Activated B cell treated with CpG ODN at 0.5 μM for 24 hours (primary cell): ENCODE measurements around the gene TMEM132D. TPM values are rescaled to one million over a fixed set of nuclear protein-coding genes. Genes with fewer than 3 reads are reported as not detected.
"Not testable (repeated sequence)": the region's sequence is repeated elsewhere in the genome, so short reads cannot be mapped to it uniquely, and the experiment has no call there.

Experiments
- ATAC-seq: fragments of 200-7000 bp; cut with Tn5 transposase; one replicate; pipeline ENCODE4 v1.10.0; 2021; ENCODE audit warnings: low read depth, mild to moderate bottlenecking, moderate library complexity
- CTCF ChIA-PET: fragments of 350-600 bp; sonication (Branson Sonifier 250); formaldehyde crosslinking; loops from one replicate; lab custom pipeline; 2021; ENCODE audit warnings: antibody characterized with exemption; lab: Charles Lee
- POLR2A ChIA-PET: fragments of 350-600 bp; sonication (Branson Sonifier 250); formaldehyde crosslinking; loops from one replicate; lab custom pipeline; 2021; ENCODE audit warnings: antibody characterized with exemption; lab: Charles Lee
- DNase-seq: peaks from one replicate; pipeline ENCODE4 v3.0.0; 2022
- H3K27ac Mint-ChIP-seq: one replicate; pipeline ENCODE4 v1.8.0; 2020; ENCODE audit warnings: mixed read lengths
- H3K27me3 Mint-ChIP-seq: one replicate; pipeline ENCODE4 v1.8.0; 2021; ENCODE audit warnings: mixed read lengths
- H3K36me3 Mint-ChIP-seq: one replicate; pipeline ENCODE4 v1.8.0; 2021; ENCODE audit warnings: low read depth, mixed read lengths
- H3K4me1 Mint-ChIP-seq: one replicate; pipeline ENCODE4 v1.8.0; 2021; ENCODE audit warnings: mixed read lengths
- H3K4me3 Mint-ChIP-seq: one replicate; pipeline ENCODE4 v1.8.0; 2020; ENCODE audit warnings: mild to moderate bottlenecking, mixed read lengths
- H3K9me3 Mint-ChIP-seq: one replicate; pipeline ENCODE4 v1.8.0; 2020; ENCODE audit warnings: mixed read lengths
- intact Hi-C: fragments of 100-400 bp; cut with micrococcal nuclease; formaldehyde crosslinking; loops from one replicate; pipeline ENCODE4 v1.15.1; 2024
- total RNA-seq: library from RNA; stranded (reverse); gene quantifications from 2 replicates; pipeline ENCODE4 v1.2.3, GENCODE V29; 2022
- TF ChIP-seq, protein P1 (sequence below): fragments of 200-600 bp; IDR thresholded peaks from one replicate; pipeline ENCODE4 v1.8.0; 2022; ENCODE audit warnings: antibody characterized with exemption, mild to moderate bottlenecking

Gene TMEM132D
- total RNA-seq, 1 donor from 2014 or later: not detected

DNA sequence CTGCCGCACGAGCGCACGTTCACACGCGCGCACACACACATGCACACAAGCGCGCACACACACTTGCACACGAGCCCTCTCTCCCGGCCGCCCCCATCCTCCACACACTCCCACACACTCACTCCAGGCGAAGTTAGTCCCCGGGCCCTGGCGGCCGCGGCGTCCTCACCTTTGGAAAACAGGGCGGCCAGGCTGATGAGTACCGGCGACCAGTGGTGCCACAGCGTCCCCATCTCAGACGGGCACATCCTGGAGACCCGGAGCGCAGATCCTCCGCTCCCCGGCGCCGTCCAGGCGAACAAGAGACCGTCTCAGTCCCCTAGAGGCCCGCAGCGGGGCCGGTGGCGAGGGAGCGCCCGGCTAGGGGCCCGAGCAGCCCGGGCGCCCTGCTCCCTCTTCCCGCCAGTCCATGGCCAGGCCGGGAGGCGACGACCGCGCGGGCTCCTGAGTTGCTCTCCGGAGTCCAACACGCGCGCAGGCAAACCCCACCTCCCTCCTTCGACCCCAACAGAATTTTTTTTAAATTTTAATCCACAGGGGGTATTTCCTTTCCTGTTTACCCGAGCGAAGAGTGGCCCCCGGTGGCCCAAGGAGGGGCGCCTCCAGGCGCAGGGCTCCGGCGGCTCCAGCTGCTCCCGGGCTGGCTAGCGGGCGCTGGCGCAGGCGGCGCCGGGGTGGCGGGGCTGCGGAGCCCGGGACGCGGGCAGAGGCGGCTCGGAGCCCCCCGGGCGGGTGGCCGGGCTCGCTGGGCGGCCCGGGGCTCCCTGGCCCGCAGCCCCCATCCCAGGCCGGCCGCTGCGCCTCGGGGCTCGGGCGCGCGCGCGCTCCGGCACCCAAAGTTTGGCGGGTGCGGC lies 506 bp downstream of the TMEM132D start:
- Mint-ChIP-seq H3K27me3 (peaks cover 26% of the 10 kb centered on the region), H3K4me1 (no peaks in the 10 kb centered on the region), H3K36me3 (no peaks in the 10 kb centered on the region), H3K27ac (no peak overlapping the region), H3K4me3 (no peak overlapping the region), H3K9me3 (no peaks in the 10 kb centered on the region)
- CTCF ChIA-PET: no interaction called here
- no peak for DNase-seq
- intact Hi-C loops: no loop called here
- TF ChIP-seq, protein P1, sequence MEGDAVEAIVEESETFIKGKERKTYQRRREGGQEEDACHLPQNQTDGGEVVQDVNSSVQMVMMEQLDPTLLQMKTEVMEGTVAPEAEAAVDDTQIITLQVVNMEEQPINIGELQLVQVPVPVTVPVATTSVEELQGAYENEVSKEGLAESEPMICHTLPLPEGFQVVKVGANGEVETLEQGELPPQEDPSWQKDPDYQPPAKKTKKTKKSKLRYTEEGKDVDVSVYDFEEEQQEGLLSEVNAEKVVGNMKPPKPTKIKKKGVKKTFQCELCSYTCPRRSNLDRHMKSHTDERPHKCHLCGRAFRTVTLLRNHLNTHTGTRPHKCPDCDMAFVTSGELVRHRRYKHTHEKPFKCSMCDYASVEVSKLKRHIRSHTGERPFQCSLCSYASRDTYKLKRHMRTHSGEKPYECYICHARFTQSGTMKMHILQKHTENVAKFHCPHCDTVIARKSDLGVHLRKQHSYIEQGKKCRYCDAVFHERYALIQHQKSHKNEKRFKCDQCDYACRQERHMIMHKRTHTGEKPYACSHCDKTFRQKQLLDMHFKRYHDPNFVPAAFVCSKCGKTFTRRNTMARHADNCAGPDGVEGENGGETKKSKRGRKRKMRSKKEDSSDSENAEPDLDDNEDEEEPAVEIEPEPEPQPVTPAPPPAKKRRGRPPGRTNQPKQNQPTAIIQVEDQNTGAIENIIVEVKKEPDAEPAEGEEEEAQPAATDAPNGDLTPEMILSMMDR: no peak
- POLR2A ChIA-PET: no interaction called here
- no peak for ATAC-seq

DNA sequence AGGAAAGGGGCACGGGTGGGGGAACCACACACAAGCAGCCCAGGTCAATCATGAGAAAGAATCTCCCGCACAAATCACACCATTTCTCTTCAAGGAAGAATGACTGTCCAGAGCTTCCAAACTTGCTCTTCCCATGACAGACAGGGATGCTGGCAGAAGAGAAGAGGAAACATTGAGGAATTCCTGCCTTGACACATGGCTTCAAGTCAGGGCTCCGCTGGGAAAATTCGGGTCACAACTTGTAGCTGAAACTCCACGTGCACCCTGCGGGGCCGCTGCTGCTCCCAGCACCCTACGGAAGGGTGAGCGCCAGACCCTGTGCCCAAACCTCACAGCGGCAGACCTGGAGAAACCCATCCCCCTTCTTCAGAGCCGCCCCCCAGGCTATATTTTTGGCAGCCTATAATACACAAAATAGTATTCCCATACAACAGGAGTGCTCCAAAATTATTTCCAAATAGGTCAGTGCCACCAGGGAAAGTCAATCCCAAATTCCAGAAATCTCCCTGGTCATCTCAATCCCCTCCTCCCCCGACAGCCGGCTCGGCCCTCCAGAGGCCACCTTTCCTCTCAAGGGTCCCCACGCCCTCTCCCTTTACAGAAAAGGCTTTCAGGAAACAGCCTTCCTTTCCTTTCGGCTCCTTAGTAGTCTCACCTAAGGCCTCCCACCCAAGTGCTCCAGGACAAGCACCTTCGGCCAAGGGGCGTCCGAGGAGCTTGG lies 1.3 kb downstream of the TMEM132D start:
- peaks cover 26% of the 10 kb centered on the region for H3K27me3 Mint-ChIP-seq
- ATAC-seq (no peak), DNase-seq (no peak)
- TF ChIP-seq, protein P1: no peak
- intact Hi-C loops: no loop called here
- H3K27ac Mint-ChIP-seq: no peak overlapping the region
- no peaks in the 10 kb centered on the region for H3K9me3 Mint-ChIP-seq
- H3K4me3 Mint-ChIP-seq: no peak overlapping the region
- POLR2A ChIA-PET: no interaction called here
- H3K4me1 Mint-ChIP-seq: no peaks in the 10 kb centered on the region
- CTCF ChIA-PET: no interaction called here
- no peaks in the 10 kb centered on the region for H3K36me3 Mint-ChIP-seq

DNA sequence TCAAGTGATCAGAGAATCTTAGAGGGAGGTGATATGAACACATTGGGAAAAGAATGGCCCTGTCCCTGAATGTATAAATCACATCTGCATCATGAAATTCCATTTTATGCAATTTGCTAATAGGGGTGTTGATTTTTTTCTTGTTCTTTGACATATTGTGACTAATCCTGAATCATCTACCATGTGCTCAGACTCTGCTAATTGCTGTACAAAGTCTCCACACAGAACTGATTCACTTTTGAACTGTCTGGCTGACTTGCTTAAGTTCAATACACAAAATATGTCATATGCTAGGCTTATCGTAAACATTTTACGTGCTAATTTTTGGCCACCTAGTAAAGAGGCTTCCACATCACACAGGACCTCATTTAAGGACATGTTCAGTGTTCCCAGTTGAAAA lies 2.6 kb downstream of the TMEM132D start:
- ChIA-PET POLR2A (no interaction called here), CTCF (no interaction called here)
- TF ChIP-seq, protein P1: no peak
- H3K27me3 Mint-ChIP-seq: peaks cover 26% of the 10 kb centered on the region
- no peak overlapping the region for H3K27ac Mint-ChIP-seq
- no peaks in the 10 kb centered on the region for H3K9me3 Mint-ChIP-seq
- intact Hi-C loops: no loop called here
- ATAC-seq (no peak), DNase-seq (no peak)
- H3K36me3 Mint-ChIP-seq: no peaks in the 10 kb centered on the region
- H3K4me1 Mint-ChIP-seq: no peaks in the 10 kb centered on the region
- H3K4me3 Mint-ChIP-seq: no peak overlapping the region

DNA sequence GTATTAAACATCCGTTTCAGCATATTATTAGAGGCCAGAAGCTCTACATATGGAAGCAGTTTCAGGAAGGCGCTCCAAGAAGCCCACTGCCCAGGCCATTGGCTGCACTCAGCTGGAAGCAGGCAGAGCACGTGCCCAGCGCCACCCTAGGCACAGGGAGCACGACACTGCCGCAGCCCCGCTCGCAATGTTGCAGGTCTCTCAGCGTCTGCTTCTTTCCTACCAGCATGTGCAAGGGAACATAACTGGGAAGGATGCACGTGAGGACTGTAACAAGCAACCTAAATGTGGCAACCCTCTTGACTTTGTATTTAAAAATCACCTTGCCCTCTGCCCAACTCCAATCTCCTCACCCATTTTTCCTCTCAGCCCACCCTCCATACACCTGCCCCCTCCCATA lies 3.5 kb downstream of the TMEM132D start:
- TF ChIP-seq, protein P1: no peak
- Mint-ChIP-seq H3K4me3 (no peak overlapping the region), H3K4me1 (no peaks in the 10 kb centered on the region), H3K9me3 (no peaks in the 10 kb centered on the region), H3K36me3 (no peaks in the 10 kb centered on the region), H3K27ac (no peak overlapping the region), H3K27me3 (peaks cover 20% of the 10 kb centered on the region)
- intact Hi-C loops: no loop called here
- DNase-seq (no peak), ATAC-seq (no peak)
- ChIA-PET CTCF (interaction anchor here (0.8 kb wide), 1 partner anchor 11 kb away, joined by 3 read pairs; no protein-coding TSS in a partner anchor), POLR2A (no interaction called here)

DNA sequence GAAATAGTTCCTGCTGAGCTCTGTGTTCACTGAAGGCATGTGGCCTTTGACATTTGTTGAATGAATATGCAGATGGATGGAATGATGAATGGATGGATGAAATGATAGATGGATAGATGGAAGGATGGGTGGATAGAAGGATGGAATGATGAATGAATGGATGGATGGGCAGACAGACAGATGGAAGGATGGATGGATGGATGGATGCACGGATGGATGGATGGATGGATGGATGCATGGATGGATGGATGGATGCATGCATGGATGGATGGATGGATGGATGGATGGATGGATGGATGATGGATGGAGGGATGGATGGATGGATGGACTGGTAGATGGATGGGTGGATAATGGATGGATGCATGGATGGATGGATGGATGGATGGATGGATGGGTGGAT lies 4.8 kb downstream of the TMEM132D start:
- H3K36me3 Mint-ChIP-seq, H3K4me1 Mint-ChIP-seq, CTCF ChIA-PET, POLR2A ChIA-PET, DNase-seq, H3K4me3 Mint-ChIP-seq, ATAC-seq, intact Hi-C loops, H3K9me3 Mint-ChIP-seq, H3K27ac Mint-ChIP-seq: not testable (repeated sequence)
- H3K27me3 Mint-ChIP-seq: peaks cover 11% of the 10 kb centered on the region
